HG03196 (cell line): Measurements from ENCODE around the gene VPS33A.
"Not testable (repeated sequence)": the region's sequence is repeated elsewhere in the genome, so short reads cannot be mapped to it uniquely, and the experiment has no call there.

ENCODE experiments used
- ATAC-seq: cut with Tn5 transposase; IDR thresholded peaks from one replicate; pipeline ENCODE4 v1.9.1; 2021; ENCODE audit not compliant: unreplicated experiment

VPS33A gene

GRCh38 chr12:122266230-122266901, at the start of gene VPS33A:
TSS of gene VPS33A (minus strand) at chr12:122266494. CDS start at chr12:122266408, 86 bp downstream.
- ATAC-seq, result peak; percentile 87

- ATAC-seq, result no peak
Observed at GRCh38 chr12:122312926-122313325, 46.6 kb upstream of the VPS33A start.

- no peak for ATAC-seq
Observed at GRCh38 chr12:122311696-122312095, 45.4 kb upstream of the VPS33A start.

GRCh38 chr12:122310626-122311333, 44.5 kb upstream of the VPS33A start:
- no peak for ATAC-seq

GRCh38 chr12:122309564-122310121, 43.3 kb upstream of the VPS33A start:
- no peak for ATAC-seq

- no peak for ATAC-seq
Observed at GRCh38 chr12:122308811-122309210, 42.5 kb upstream of the VPS33A start.

- no peak for ATAC-seq
Observed at GRCh38 chr12:122306407-122306806, 40.1 kb upstream of the VPS33A start.

- ATAC-seq, result no peak
Observed at GRCh38 chr12:122304924-122305323, 38.6 kb upstream of the VPS33A start.

- no peak for ATAC-seq
Observed at GRCh38 chr12:122303068-122303467, 36.8 kb upstream of the VPS33A start.

- ATAC-seq, result no peak
Observed at GRCh38 chr12:122298071-122298748, 31.9 kb upstream of the VPS33A start.

GRCh38 chr12:122297494-122297893, 31.2 kb upstream of the VPS33A start:
- ATAC-seq, result no peak

- no peak for ATAC-seq
Observed at GRCh38 chr12:122295877-122296276, 29.6 kb upstream of the VPS33A start.

- ATAC-seq, result peak; percentile 85
Observed at GRCh38 chr12:122293081-122293480, 26.8 kb upstream of the VPS33A start.

- no peak for ATAC-seq
Observed at GRCh38 chr12:122291431-122291830, 25.1 kb upstream of the VPS33A start.

- ATAC-seq, result no peak
Observed at GRCh38 chr12:122283680-122284079, 17.4 kb upstream of the VPS33A start.

- ATAC-seq, result no peak
Observed at GRCh38 chr12:122282061-122282460, 15.8 kb upstream of the VPS33A start.

GRCh38 chr12:122276242-122276641, 9.9 kb upstream of the VPS33A start:
- ATAC-seq, result no peak

GRCh38 chr12:122275459-122275858, 9.2 kb upstream of the VPS33A start:
- ATAC-seq, result no peak

GRCh38 chr12:122265886-122266229, 436 bp downstream of the VPS33A start:
- ATAC-seq, result peak; percentile 36

- no peak for ATAC-seq
Observed at GRCh38 chr12:122265476-122265875, 818 bp downstream of the VPS33A start.

- not testable (repeated sequence) for ATAC-seq
Observed at GRCh38 chr12:122260735-122261134, 5.6 kb downstream of the VPS33A start.

GRCh38 chr12:122258939-122259338, 7.4 kb downstream of the VPS33A start:
- not testable (repeated sequence) for ATAC-seq
